SK-N-MC (cell line): Measurements from ENCODE around the gene STX11.

Source experiments
- DNase-seq: peaks from one replicate; pipeline ENCODE4 v3.0.0-alpha.2; 2011; ENCODE audit warnings: low read depth, low spot score
- H3K27ac ChIP-seq: fragments of 200-600 bp; sonication (generic); 2 replicates; pipeline ENCODE4 v1.5.1; 2016; ENCODE audit warnings: mixed run types
- H3K36me3 ChIP-seq: fragments of 200-600 bp; sonication (generic); 2 replicates; pipeline ENCODE4 v1.6.1; 2017; ENCODE audit warnings: antibody characterized with exemption, low read length, mixed read lengths; ENCODE audit not compliant: insufficient read depth
- H3K4me3 ChIP-seq: fragments of 200-600 bp; sonication (generic); 2 replicates; pipeline ENCODE4 v1.5.1; 2016
- H3K9ac ChIP-seq: fragments of 200-600 bp; sonication (generic); 2 replicates; pipeline ENCODE4 v1.8.0; 2017; ENCODE audit warnings: mixed run types, mixed read lengths; ENCODE audit not compliant: insufficient read length
- H3K9me3 ChIP-seq: fragments of 200-600 bp; sonication (generic); 2 replicates; pipeline ENCODE4 v1.6.1; 2017; ENCODE audit warnings: low read depth, mild to moderate bottlenecking, antibody characterized with exemption, low read length, moderate library complexity, mixed read lengths
- EZH2 ChIP-seq: fragments of 200-600 bp; sonication (generic); IDR thresholded peaks from one replicate; pipeline ENCODE4 v1.6.1; 2017; ENCODE audit warnings: antibody characterized with exemption
- FOXP2 ChIP-seq: optimal IDR thresholded peaks from 2 replicates; pipeline ENCODE3; 2011; ENCODE audit warnings: mild to moderate bottlenecking, moderate library complexity; ENCODE audit not compliant: insufficient read depth; ENCODE audit errors: extremely low read length, control extremely low read depth
- POLR2AphosphoS5 ChIP-seq: IDR thresholded peaks from 2 replicates; pipeline ENCODE4 v1.6.1; 2012; ENCODE audit warnings: mild to moderate bottlenecking, low read depth, low read length, borderline replicate concordance

Gene STX11

GRCh38 chr6:144216668-144217218 lies 66.4 kb downstream of the STX11 start:
- Histone ChIP-seq H3K9ac (no peak overlapping the region), H3K27ac (peak overlapping the region; percentile 90)
- no peak for DNase-seq

GRCh38 chr6:144217264-144217663 lies 66.9 kb downstream of the STX11 start:
- no peaks in the 10 kb centered on the region for H3K9me3 ChIP-seq
- TF ChIP-seq EZH2 (no peak), POLR2AphosphoS5 (no peak), FOXP2 (no peak)
- no peaks in the 10 kb centered on the region for H3K36me3 ChIP-seq
- no peak overlapping the region for H3K27ac ChIP-seq
- no peak for DNase-seq
- no peak overlapping the region for H3K9ac ChIP-seq
- H3K4me3 ChIP-seq = no peak overlapping the region

More at GRCh38 chr6:144216668-144217218, 66.4 kb downstream of the STX11 start:
- no peaks in the 10 kb centered on the region for H3K36me3 ChIP-seq
- peak overlapping the region; percentile 79 for H3K4me3 ChIP-seq
- no peaks in the 10 kb centered on the region for H3K9me3 ChIP-seq
- TF ChIP-seq FOXP2 (no peak), EZH2 (no peak), POLR2AphosphoS5 (no peak)

GRCh38 chr6:144217797-144218196 lies 67.5 kb downstream of the STX11 start:
- no peaks in the 10 kb centered on the region for H3K9me3 ChIP-seq
- DNase-seq = no peak

GRCh38 chr6:144219056-144219685 lies 68.9 kb downstream of the STX11 start:
- H3K36me3 ChIP-seq = no peaks in the 10 kb centered on the region
- TF ChIP-seq EZH2 (no peak), POLR2AphosphoS5 (no peak), FOXP2 (no peak)
- no peak overlapping the region for H3K4me3 ChIP-seq
- no peak overlapping the region for H3K27ac ChIP-seq
- no peak overlapping the region for H3K9ac ChIP-seq
- DNase-seq = no peak
- H3K9me3 ChIP-seq = no peaks in the 10 kb centered on the region

More at GRCh38 chr6:144217797-144218196, 67.5 kb downstream of the STX11 start:
- no peak overlapping the region for H3K4me3 ChIP-seq
- no peak overlapping the region for H3K27ac ChIP-seq
- no peaks in the 10 kb centered on the region for H3K36me3 ChIP-seq
- no peak overlapping the region for H3K9ac ChIP-seq
- no peak for TF ChIP-seq POLR2AphosphoS5
- no peak for TF ChIP-seq FOXP2
- no peak for TF ChIP-seq EZH2

GRCh38 chr6:144220031-144220790 lies 69.9 kb downstream of the STX11 start:
- no peaks in the 10 kb centered on the region for H3K9me3 ChIP-seq
- H3K36me3 ChIP-seq = no peaks in the 10 kb centered on the region
- no peak overlapping the region for H3K4me3 ChIP-seq
- no peak for DNase-seq
- H3K27ac ChIP-seq = no peak overlapping the region
- TF ChIP-seq POLR2AphosphoS5 (no peak), FOXP2 (no peak), EZH2 (no peak)
- no peak overlapping the region for H3K9ac ChIP-seq

GRCh38 chr6:144223686-144224085 lies 73.4 kb downstream of the STX11 start:
- H3K27ac ChIP-seq = no peak overlapping the region
- DNase-seq = no peak
- no peaks in the 10 kb centered on the region for H3K36me3 ChIP-seq
- no peak overlapping the region for H3K9ac ChIP-seq
- no peaks in the 10 kb centered on the region for H3K9me3 ChIP-seq
- no peak overlapping the region for H3K4me3 ChIP-seq
- TF ChIP-seq POLR2AphosphoS5 = no peak
- TF ChIP-seq EZH2 = no peak
- no peak for TF ChIP-seq FOXP2

GRCh38 chr6:144231721-144232120 lies 81.4 kb downstream of the STX11 start:
- DNase-seq = no peak
- TF ChIP-seq EZH2 = no peak
- TF ChIP-seq POLR2AphosphoS5 = no peak
- TF ChIP-seq FOXP2 = no peak
- Histone ChIP-seq H3K9ac (no peak overlapping the region), H3K36me3 (no peaks in the 10 kb centered on the region), H3K9me3 (no peaks in the 10 kb centered on the region), H3K4me3 (no peak overlapping the region), H3K27ac (no peak overlapping the region)

GRCh38 chr6:144232176-144232831 lies 82.0 kb downstream of the STX11 start:
- H3K9ac ChIP-seq = no peak overlapping the region
- H3K4me3 ChIP-seq = no peak overlapping the region
- no peaks in the 10 kb centered on the region for H3K36me3 ChIP-seq
- TF ChIP-seq POLR2AphosphoS5 (no peak), EZH2 (no peak), FOXP2 (no peak)
- H3K9me3 ChIP-seq = no peaks in the 10 kb centered on the region
- no peak overlapping the region for H3K27ac ChIP-seq
- no peak for DNase-seq
